Esophagus muscularis mucosa (tissue), 4 donors: Measurements from ENCODE around the gene OAS1. TPM values are rescaled to one million over a fixed set of nuclear protein-coding genes. Genes with fewer than 3 reads are reported as not detected.

Source experiments
- DNase-seq: peaks from one replicate; pipeline ENCODE4 v3.0.0-alpha.2; 2017; ENCODE audit errors: extremely low spot score
- H3K27ac ChIP-seq, 4 donors: fragments of 200-600 bp; sonication (generic); replicated peaks in 1 of 4; 1 replicate in 3 of 4; 2 replicates in 1 of 4; pipeline ENCODE4 v1.5.1; 2016 to 2019; ENCODE audit warnings: mild to moderate bottlenecking in 1 of 4
- H3K27me3 ChIP-seq, 4 donors: fragments of 200-600 bp; sonication (generic); one replicate each; pipeline versions ENCODE4 v1.5.1 to v1.6.0; 2016 to 2019
- H3K36me3 ChIP-seq, 4 donors: fragments of 200-600 bp; sonication (generic); one replicate each; pipeline ENCODE4 v1.5.1; 2016 to 2019
- H3K4me1 ChIP-seq, 4 donors: fragments of 200-600 bp; sonication (generic); one replicate each; pipeline ENCODE4 v1.5.1; 2016 to 2019
- H3K4me3 ChIP-seq, 4 donors: fragments of 200-600 bp; sonication (generic); 1 replicate in 2 of 4; 2 replicates in 2 of 4; pipeline ENCODE4 v1.5.1; 2016 to 2019; ENCODE audit warnings: mild to moderate bottlenecking in 4 of 4, moderate library complexity in 1 of 4
- H3K9me3 ChIP-seq, 4 donors: fragments of 200-600 bp; sonication (generic); 1 replicate in 3 of 4; 2 replicates in 1 of 4; pipeline ENCODE4 v1.5.1; 2016 to 2019
- CTCF ChIP-seq, 3 experiments: fragments of 200-600 bp in 2 of 3; fragments of 450-650 bp in 1 of 3; sonication (generic) in 2 of 3; IDR thresholded peaks; one replicate each; pipeline ENCODE4 v1.5.1; 2017 to 2019; ENCODE audit warnings: antibody characterized with exemption in 3 of 3, mild to moderate bottlenecking in 2 of 3, moderate library complexity in 1 of 3
- EP300 ChIP-seq: sonication (generic); formaldehyde crosslinking; IDR thresholded peaks from one replicate; pipeline ENCODE4 v1.6.1; 2017; ENCODE audit warnings: antibody characterized with exemption
- POLR2A ChIP-seq: fragments of 450-650 bp; IDR thresholded peaks from one replicate; pipeline ENCODE4 v1.6.1; 2017; ENCODE audit warnings: antibody characterized with exemption, moderate library complexity, mild to moderate bottlenecking, low read depth
- POLR2AphosphoS5 ChIP-seq, 2 donors: sonication (generic); formaldehyde crosslinking; IDR thresholded peaks; one replicate each; pipeline ENCODE4 v1.6.1; 2017; ENCODE audit warnings: antibody characterized with exemption in 2 of 2
- WGBS: methylation state at CpG from one replicate; pipeline ENCODE4 v1.1.5; 2018; 5-methylcytosine and 5-hydroxymethylcytosine counted together
- intact Hi-C: fragments of 100-400 bp; cut with DNase I; formaldehyde crosslinking; loops from one replicate; pipeline ENCODE4 v1.15.1; 2023
- total RNA-seq, 4 donors: library from RNA; depleted of rRNA; stranded (reverse); fragments of >200 nt; gene quantifications; one replicate each; pipeline versions ENCODE4 v1.1.0 to v1.2.1, GENCODE V29; 2016

The OAS1 gene
- total RNA-seq, 4 donors from 2014 or later: 9.9 to 10.4 (median 10.0) TPM

DNA sequence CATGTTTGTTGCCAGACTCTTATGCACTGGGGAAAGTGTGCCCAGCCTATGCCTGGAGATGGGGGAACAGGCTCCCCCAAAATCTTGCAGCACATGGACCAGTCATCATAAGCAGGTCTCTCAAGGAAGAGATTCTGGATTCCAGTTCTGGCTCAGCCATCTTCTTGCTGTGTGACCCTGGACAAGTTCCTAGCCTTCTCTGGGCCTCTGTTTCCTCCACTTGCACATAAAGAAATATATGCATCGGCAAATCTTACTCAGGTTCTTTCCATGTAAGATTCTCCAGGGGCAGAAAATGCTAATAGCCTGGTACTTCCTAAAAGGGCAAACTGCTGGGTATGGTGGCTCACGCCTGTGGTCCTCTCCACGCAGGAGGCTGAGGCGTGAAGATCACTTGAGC, 38.8 kb downstream of the OAS1 start:
- no peak for DNase-seq
- H3K4me3 ChIP-seq: no peak overlapping the region
- H3K27ac ChIP-seq: no peak overlapping the region
- H3K36me3 ChIP-seq: peaks cover 0 to 74% (median 40%) of the 10 kb centered on the region in 4 donors
- 96% methylated on average over 4 of the region's 4 CpGs for WGBS
- H3K9me3 ChIP-seq: no peaks in the 10 kb centered on the region
- peaks cover 0 to 3% (median 0%) of the 10 kb centered on the region in 4 donors for H3K4me1 ChIP-seq
- H3K27me3 ChIP-seq: no peaks in the 10 kb centered on the region
- TF ChIP-seq POLR2A: no peak
- TF ChIP-seq POLR2AphosphoS5 (IDR thresholded peaks at IDR 0.05): no peak
- TF ChIP-seq CTCF (IDR thresholded peaks at IDR 0.05): no peak
- no peak for TF ChIP-seq EP300
- intact Hi-C loops: no loop called here

- no peaks in the 10 kb centered on the region for H3K27me3 ChIP-seq
- intact Hi-C loops: no loop called here
- no peak for TF ChIP-seq POLR2AphosphoS5 (IDR thresholded peaks at IDR 0.05)
- no peak for TF ChIP-seq CTCF (IDR thresholded peaks at IDR 0.05)
- TF ChIP-seq EP300: no peak
- no peak for TF ChIP-seq POLR2A
- no peaks in the 10 kb centered on the region for H3K4me1 ChIP-seq
- WGBS: 97% methylated on average over 11 of the region's 14 CpGs
- H3K36me3 ChIP-seq: peaks cover 0 to 83% (median 44%) of the 10 kb centered on the region in 4 donors
- DNase-seq: no peak
- no peaks in the 10 kb centered on the region for H3K9me3 ChIP-seq
- no peak overlapping the region for H3K4me3 ChIP-seq
- no peak overlapping the region for H3K27ac ChIP-seq
These were observed 39.7 kb downstream of the OAS1 start for GRCh38 chr12:112946236-112947000.

GRCh38 chr12:112947314-112947713, 40.6 kb downstream of the OAS1 start:
- Histone ChIP-seq H3K9me3 (peaks cover 0 to 6% (median 0%) of the 10 kb centered on the region in 4 donors), H3K27me3 (no peaks in the 10 kb centered on the region), H3K27ac (no peak overlapping the region), H3K4me3 (no peak overlapping the region), H3K36me3 (peaks cover 0 to 85% (median 48%) of the 10 kb centered on the region in 4 donors), H3K4me1 (no peaks in the 10 kb centered on the region)
- no peak for DNase-seq
- intact Hi-C loops: no loop called here
- 48% methylated on average over 1 of the region's 1 CpG for WGBS
- TF ChIP-seq CTCF (IDR thresholded peaks at IDR 0.05) (no peak), POLR2A (no peak), POLR2AphosphoS5 (IDR thresholded peaks at IDR 0.05) (no peak), EP300 (no peak)

- Histone ChIP-seq H3K4me3 (no peak overlapping the region), H3K27ac (no peak overlapping the region), H3K4me1 (no peaks in the 10 kb centered on the region), H3K9me3 (peaks cover 0 to 6% (median 0%) of the 10 kb centered on the region in 4 donors), H3K27me3 (no peaks in the 10 kb centered on the region), H3K36me3 (peaks cover 0 to 89% (median 48%) of the 10 kb centered on the region in 4 donors)
- intact Hi-C loops: no loop called here
- no peak for DNase-seq
- TF ChIP-seq POLR2AphosphoS5 (IDR thresholded peaks at IDR 0.05) (no peak), EP300 (no peak), CTCF (IDR thresholded peaks at IDR 0.05) (no peak), POLR2A (no peak)
- WGBS: 100% methylated on average over 5 of the region's 5 CpGs
These were observed 41.0 kb downstream of the OAS1 start for GRCh38 chr12:112947761-112948160.
